NCI-H2171 treated with DMSO at 0.1 percent for 48 hours (cell line): ENCODE results near the gene PRR22.

Experiments used
- DNase-seq: peaks from one replicate; lab custom pipeline; 2025; lab: John Stamatoyannopoulos, UW

The PRR22 gene

GRCh38 chr19:5784581-5785147 lies at the start of gene PRR22:
PRR22 (minus strand) TSS chr19:5784746; CDS start chr19:5784660, 86 bp downstream.
- DNase-seq, result no peak

GRCh38 chr19:5832527-5833216 lies 48.1 kb upstream of the PRR22 start:
- no peak for DNase-seq

- no peak for DNase-seq
Measured at GRCh38 chr19:5832061-5832460, 47.5 kb upstream of the PRR22 start.

GRCh38 chr19:5831159-5831558 lies 46.6 kb upstream of the PRR22 start:
- DNase-seq, result no peak

GRCh38 chr19:5829567-5830310 lies 45.2 kb upstream of the PRR22 start:
- no peak for DNase-seq

- DNase-seq, result peak; percentile 82
Measured at GRCh38 chr19:5828661-5829566, 44.4 kb upstream of the PRR22 start.

- DNase-seq, result peak; percentile 95
Measured at GRCh38 chr19:5827891-5828660, 43.5 kb upstream of the PRR22 start.

- no peak for DNase-seq
Measured at GRCh38 chr19:5827342-5827890, 42.9 kb upstream of the PRR22 start.

GRCh38 chr19:5826531-5827341 lies 42.2 kb upstream of the PRR22 start:
- DNase-seq, result peak; percentile 98

- no peak for DNase-seq
Measured at GRCh38 chr19:5825178-5825577, 40.6 kb upstream of the PRR22 start.

GRCh38 chr19:5824751-5825150 lies 40.2 kb upstream of the PRR22 start:
- no peak for DNase-seq

GRCh38 chr19:5823579-5824281 lies 39.2 kb upstream of the PRR22 start:
- DNase-seq, result no peak

GRCh38 chr19:5822181-5822844 lies 37.8 kb upstream of the PRR22 start:
- DNase-seq, result no peak

GRCh38 chr19:5821521-5822180 lies 37.1 kb upstream of the PRR22 start:
- DNase-seq, result no peak

GRCh38 chr19:5820785-5821184 lies 36.2 kb upstream of the PRR22 start:
- DNase-seq, result no peak

GRCh38 chr19:5818594-5818993 lies 34.0 kb upstream of the PRR22 start:
- DNase-seq, result no peak

GRCh38 chr19:5817218-5817617 lies 32.7 kb upstream of the PRR22 start:
- no peak for DNase-seq

GRCh38 chr19:5814852-5815246 lies 30.3 kb upstream of the PRR22 start:
- DNase-seq, result no peak
